A549 (cell line): Measurements from ENCODE around the gene LPCAT1. TPM values are rescaled to one million over a fixed set of nuclear protein-coding genes. Genes with fewer than 3 reads are reported as not detected.

Experiments
- ATAC-seq, 2 experiments: fragments of 200-7000 bp in 1 of 2; fragments of >200 bp in 1 of 2; cut with Nextera tagmentation in 1 of 2; cut with Tn5 transposase in 1 of 2; 3 replicates each; pipeline versions ENCODE4 v1.8.0 to v1.9.1; 2018 to 2020; ENCODE audit warnings: mild to moderate bottlenecking in 1 of 2, moderate library complexity in 1 of 2
- CTCF ChIA-PET: fragments of 300-600 bp; sonication (Branson Sonifier 250); formaldehyde crosslinking; extraction: SDS; loops from one replicate; lab custom pipeline; 2021; ENCODE audit warnings: antibody characterized with exemption, inconsistent platforms; lab: Yijun Ruan, JAX
- POLR2A ChIA-PET: fragments of 350-600 bp; formaldehyde crosslinking; extraction: SDS; loops from one replicate; lab custom pipeline; 2021; ENCODE audit warnings: antibody characterized with exemption, inconsistent platforms; lab: Yijun Ruan, JAX
- DNase-seq, 2 experiments: peaks; one replicate each; pipeline versions ENCODE4 v3.0.0 to v3.0.0-alpha.2; 2011 to 2016; ENCODE audit warnings: low read depth in 1 of 2, low spot score in 1 of 2
- FAIRE-seq: peaks from 2 replicates; lab custom pipeline; 2011; peaks lifted over from hg19 to GRCh38; lab: Jason Lieb, UNC
- H3K27ac ChIP-seq, 2 experiments: fragments of >200 bp; sonication (Bioruptor Twin); formaldehyde crosslinking; 3 replicates each; pipeline ENCODE4 v1.5.1; 2016 to 2017
- H3K4me1 ChIP-seq: fragments of >200 bp; sonication (Bioruptor Twin); formaldehyde crosslinking; 3 replicates; pipeline ENCODE4 v1.6.1; 2016
- H3K4me2 ChIP-seq: fragments of >200 bp; sonication (Bioruptor Twin); formaldehyde crosslinking; 3 replicates; pipeline ENCODE4 v1.6.1; 2016
- H3K4me3 ChIP-seq: fragments of >200 bp; sonication (Bioruptor Twin); formaldehyde crosslinking; 3 replicates; pipeline ENCODE4 v1.5.1; 2016
- H3K9me3 ChIP-seq: fragments of >200 bp; sonication (Bioruptor Twin); formaldehyde crosslinking; 3 replicates; pipeline ENCODE4 v1.6.1; 2016
- BHLHE40 ChIP-seq: IDR thresholded peaks from 2 replicates; pipeline ENCODE4 v1.6.1; 2012; ENCODE audit warnings: low read depth, low read length, inconsistent platforms
- CBX8 ChIP-seq: fragments of 200-600 bp; sonication (generic); IDR thresholded peaks from 2 replicates; pipeline ENCODE4 v1.6.1; 2016
- CEBPB ChIP-seq, 2 experiments: fragments of >200 bp in 1 of 2; sonication (Bioruptor Twin) in 1 of 2; formaldehyde crosslinking in 1 of 2; IDR thresholded peaks; 2 replicates each; pipeline ENCODE4 v1.6.1; 2012 to 2016
- EHF ChIP-seq: fragments of 250-450 bp; sonication (Bioruptor Pico); IDR thresholded peaks from 2 replicates; pipeline ENCODE4 v1.5.0; 2020; ENCODE audit warnings: mild to moderate bottlenecking
- EHMT2 ChIP-seq: fragments of 200-600 bp; sonication (generic); IDR thresholded peaks from 2 replicates; pipeline ENCODE4 v1.6.1; 2016; ENCODE audit warnings: antibody characterized with exemption, low read depth, mild to moderate bottlenecking, moderate library complexity
- ESRRA ChIP-seq: fragments of 150-350 bp; IDR thresholded peaks from 2 replicates; pipeline ENCODE4 v1.6.1; 2014; ENCODE audit warnings: mild to moderate bottlenecking, low read length, borderline replicate concordance
- FOSL2 ChIP-seq, 2 experiments: fragments of 450-650 bp in 1 of 2; fragments of >200 bp in 1 of 2; sonication (Bioruptor Twin) in 1 of 2; formaldehyde crosslinking; IDR thresholded peaks; 2 replicates each; pipeline versions ENCODE4 v1.5.0 to v1.6.1; 2016 to 2020; ENCODE audit warnings: mild to moderate bottlenecking in 1 of 2, moderate library complexity in 1 of 2
- FOXS1 ChIP-seq: fragments of 250-450 bp; sonication (Bioruptor Pico); IDR thresholded peaks from 2 replicates; pipeline ENCODE4 v1.5.0; 2020; ENCODE audit warnings: mild to moderate bottlenecking, moderate library complexity
- HDAC2 ChIP-seq: fragments of 200-600 bp; sonication (generic); IDR thresholded peaks from 2 replicates; pipeline ENCODE4 v1.6.1; 2016
- HOXB13 ChIP-seq: fragments of 250-450 bp; sonication (Bioruptor Pico); IDR thresholded peaks from 2 replicates; pipeline ENCODE4 v1.5.0; 2020; ENCODE audit warnings: low read depth, mild to moderate bottlenecking, moderate library complexity
- HOXB5 ChIP-seq: fragments of 250-450 bp; sonication (Bioruptor Pico); IDR thresholded peaks from 2 replicates; pipeline ENCODE4 v1.5.0; 2020; ENCODE audit warnings: mild to moderate bottlenecking, moderate library complexity
- JUNB ChIP-seq: fragments of >200 bp; sonication (Bioruptor Twin); formaldehyde crosslinking; IDR thresholded peaks from 2 replicates; pipeline ENCODE4 v1.6.1; 2016
- MAFK ChIP-seq: fragments of 450-650 bp; IDR thresholded peaks from 2 replicates; pipeline ENCODE4 v1.6.1; 2014; ENCODE audit not compliant: partially characterized antibody
- MAZ ChIP-seq: fragments of 150-350 bp; IDR thresholded peaks from 2 replicates; pipeline ENCODE4 v1.6.1; 2014; ENCODE audit warnings: antibody characterized with exemption, low read depth, low read length, borderline replicate concordance
- MYC ChIP-seq: IDR thresholded peaks from 2 replicates; pipeline ENCODE4 v1.6.1; 2012; ENCODE audit warnings: mild to moderate bottlenecking, inconsistent platforms, low read length, improper control_type of control experiment, borderline replicate concordance
- NPAS2 ChIP-seq: fragments of 250-450 bp; sonication (Bioruptor Pico); IDR thresholded peaks from 2 replicates; pipeline ENCODE4 v1.8.0; 2022; ENCODE audit warnings: mild to moderate bottlenecking, moderate library complexity, borderline replicate concordance
- PHF8 ChIP-seq: fragments of 200-600 bp; sonication (generic); IDR thresholded peaks from 2 replicates; pipeline ENCODE4 v1.6.1; 2016; ENCODE audit warnings: low read depth, mild to moderate bottlenecking, antibody characterized with exemption, moderate library complexity, borderline replicate concordance
- POLR2AphosphoS2 ChIP-seq: conservative IDR thresholded peaks from 2 replicates; pipeline ENCODE4 v1.6.1; 2012; ENCODE audit warnings: low read length, improper control_type of control experiment, inconsistent platforms
- RARB ChIP-seq: fragments of 250-450 bp; sonication (Bioruptor Pico); IDR thresholded peaks from 2 replicates; pipeline ENCODE4 v1.8.0; 2021; ENCODE audit warnings: mild to moderate bottlenecking, moderate library complexity
- RNF2 ChIP-seq: fragments of 200-600 bp; sonication (generic); IDR thresholded peaks from 2 replicates; pipeline ENCODE4 v1.6.1; 2016; ENCODE audit warnings: low read depth, mild to moderate bottlenecking, antibody characterized with exemption, moderate library complexity, borderline replicate concordance
- TFCP2L1 ChIP-seq: fragments of 250-450 bp; sonication (Bioruptor Pico); IDR thresholded peaks from 2 replicates; pipeline ENCODE4 v1.5.0; 2021; ENCODE audit warnings: mild to moderate bottlenecking
- TP53 ChIP-seq: fragments of 250-450 bp; sonication (Bioruptor Pico); IDR thresholded peaks from 2 replicates; pipeline ENCODE4 v1.5.0; 2021; ENCODE audit warnings: mild to moderate bottlenecking, moderate library complexity
- ZSCAN20 ChIP-seq: fragments of 250-450 bp; sonication (Bioruptor Pico); IDR thresholded peaks from 2 replicates; pipeline ENCODE4 v1.8.0; 2022; ENCODE audit warnings: mild to moderate bottlenecking, moderate library complexity
- WGBS: methylation state at CpG from one replicate; pipeline ENCODE4 v1.1.6; 2017; ENCODE audit errors: missing lambda C conversion rate; 5-methylcytosine and 5-hydroxymethylcytosine counted together
- polyA plus RNA-seq, 4 experiments: library from polyadenylated mRNA; depleted of rRNA in 3 of 4; stranded (reverse); fragments of >200 nt; fragmentation: RNase III in 1 of 4; extraction: RNeasy Plus Mini Kit Qiagen cat#74134 plus additional on column Dnase treatment in 1 of 4; gene quantifications; 2 replicates in 3 of 4; 3 replicates in 1 of 4; pipeline ENCODE4 v1.2.3, GENCODE V29; 2011 to 2017
- TF ChIP-seq, protein P1 (sequence below): fragments of 250-450 bp; sonication (Bioruptor Pico); IDR thresholded peaks from 2 replicates; pipeline ENCODE4 v1.5.0; 2020; ENCODE audit warnings: low read depth, mild to moderate bottlenecking, moderate library complexity

The LPCAT1 gene
- polyA plus RNA-seq, 2 of the 4 experiments (the other 2 are of a cell fraction): 22.9 to 74.9 TPM

DNA sequence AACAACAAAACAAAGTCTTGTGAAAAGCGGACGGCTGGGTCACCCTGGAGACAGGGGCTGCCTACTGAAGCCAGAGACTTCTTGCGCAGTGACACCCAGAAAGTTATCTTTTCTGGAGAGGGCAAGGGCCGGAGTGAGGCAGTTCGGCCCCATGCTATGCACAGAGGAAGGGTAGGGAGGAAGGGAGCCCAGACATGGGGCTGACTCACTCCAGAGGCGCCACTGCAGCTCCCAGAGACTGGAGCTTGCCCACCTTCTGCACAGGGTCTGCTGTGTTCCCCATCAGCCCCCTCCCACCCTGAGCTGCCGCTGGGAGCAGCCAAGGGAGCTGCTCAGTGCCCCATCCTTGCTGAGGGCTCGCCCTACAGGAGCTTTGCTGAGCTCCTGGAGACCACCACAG lies 91.9 kb downstream of the LPCAT1 start:
- H3K9me3 ChIP-seq: peaks cover 33% of the 10 kb centered on the region
- no peak overlapping the region for H3K4me2 ChIP-seq
- H3K4me1 ChIP-seq: no peaks in the 10 kb centered on the region
- ATAC-seq (no peak; a peak in 1 of 6 replicates), DNase-seq (no peak), FAIRE-seq (no peak)
- 64% methylated on average over 7 of the region's 8 CpGs for WGBS
- TF ChIP-seq RNF2: no peak
- no peak for TF ChIP-seq MAFK
- no peak for TF ChIP-seq EHF (CRISPR knock-in tag)
- TF ChIP-seq JUNB: no peak
- TF ChIP-seq MAZ: no peak
- TF ChIP-seq HOXB13 (CRISPR knock-in tag): no peak
- TF ChIP-seq ZSCAN20 (CRISPR knock-in tag): no peak
- TF ChIP-seq FOXS1 (CRISPR knock-in tag): no peak
- H3K4me3 ChIP-seq: no peak overlapping the region
- H3K27ac ChIP-seq: no peak overlapping the region
- ChIA-PET CTCF (no interaction called here), POLR2A (no interaction called here)

DNA sequence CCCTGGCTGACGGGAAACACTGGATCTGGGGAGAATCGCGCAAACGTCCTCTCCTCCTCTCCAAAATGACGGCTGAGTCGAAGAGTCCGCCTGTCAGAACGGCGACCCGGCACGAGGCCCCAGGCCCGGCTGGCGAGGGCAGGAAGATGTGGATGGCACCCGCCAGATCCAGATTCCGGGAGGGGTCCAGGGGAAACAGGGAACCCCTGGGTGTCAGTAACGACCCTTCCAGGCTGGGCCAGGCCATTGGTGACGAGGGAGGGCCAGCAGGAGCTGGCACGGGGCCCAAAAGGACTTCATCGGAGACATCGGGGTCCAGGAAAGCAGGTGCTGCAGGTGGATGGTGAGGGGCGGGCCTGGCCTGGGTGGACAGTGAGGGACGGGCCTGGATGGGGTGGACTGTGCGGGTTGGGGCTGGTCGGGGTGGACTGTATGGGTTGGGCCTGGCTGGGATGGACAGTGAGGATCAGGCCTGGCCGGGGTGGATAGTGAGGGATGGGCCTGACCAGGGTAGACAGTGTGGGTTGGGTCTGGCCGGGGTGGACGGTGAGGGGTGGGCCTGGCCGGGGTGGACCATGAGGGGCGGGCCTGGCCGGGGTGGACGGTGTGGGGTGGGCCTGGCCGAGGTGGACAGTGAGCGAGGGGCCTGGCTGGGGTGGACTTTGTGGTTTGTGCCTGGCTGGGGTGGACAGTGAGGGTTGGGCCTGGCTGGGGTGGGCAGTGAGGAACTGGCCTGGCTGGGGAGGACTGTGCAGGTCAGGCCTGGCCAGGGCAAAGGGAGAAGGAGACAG lies 92.5 kb downstream of the LPCAT1 start:
- H3K4me2 ChIP-seq: no peak overlapping the region
- 48% methylated on average over 20 of the region's 33 CpGs for WGBS
- peaks cover 33% of the 10 kb centered on the region for H3K9me3 ChIP-seq
- DNase-seq (no peak), FAIRE-seq (no peak), ATAC-seq (no peak; a peak in 1 of 6 replicates)
- H3K27ac ChIP-seq: no peak overlapping the region
- H3K4me3 ChIP-seq: no peak overlapping the region
- H3K4me1 ChIP-seq: no peaks in the 10 kb centered on the region
- TF ChIP-seq CBX8 (no peak), POLR2AphosphoS2 (no peak), PHF8 (no peak), TFCP2L1 (CRISPR knock-in tag) (no peak), NPAS2 (CRISPR knock-in tag) (no peak), ESRRA (no peak), RARB (CRISPR knock-in tag) (no peak), HDAC2 (no peak), HOXB5 (no peak), MYC (no peak)
- ChIA-PET CTCF (no interaction called here), POLR2A (no interaction called here)

DNA sequence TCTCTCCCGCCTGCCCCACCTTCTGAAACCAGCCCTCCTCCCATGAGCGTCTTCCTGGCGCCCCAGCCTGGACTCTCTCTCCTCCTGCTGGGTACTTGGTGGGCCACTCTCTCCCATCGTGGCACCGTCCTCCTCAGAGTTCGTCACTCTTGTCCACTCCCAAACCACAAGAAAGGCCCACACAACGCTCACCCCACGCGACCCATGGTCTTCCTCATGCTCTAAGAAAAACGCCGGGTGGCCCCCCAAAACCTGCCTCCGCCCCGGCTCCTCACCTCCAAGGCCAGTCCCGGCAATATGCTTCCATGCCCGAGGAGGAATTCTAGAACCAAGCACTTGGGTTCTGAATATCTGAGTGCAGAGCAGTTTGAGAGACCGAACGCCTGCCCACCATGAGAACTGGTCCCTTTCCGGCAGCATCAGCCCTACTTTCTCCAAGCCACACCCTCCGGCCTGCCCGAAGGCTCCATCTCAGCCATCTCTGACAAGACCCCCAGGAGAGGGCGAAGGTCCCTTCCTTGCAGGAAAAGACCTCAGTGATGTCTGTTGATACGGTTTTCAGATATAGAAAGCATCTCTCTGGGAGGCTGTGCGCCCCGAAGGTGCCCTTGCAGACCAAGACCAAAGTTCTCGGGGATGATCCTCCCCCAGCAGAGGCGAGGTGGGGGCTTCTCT lies 93.5 kb downstream of the LPCAT1 start:
- H3K9me3 ChIP-seq: peaks cover 37% of the 10 kb centered on the region
- TF ChIP-seq EHMT2 (no peak), BHLHE40 (no peak), CEBPB (IDR thresholded peaks at IDR 0.05) (no peak), FOSL2 (IDR thresholded peaks at IDR 0.05) (no peak), FOSL2 (CRISPR knock-in tag; IDR thresholded peaks at IDR 0.05) (no peak), TP53 (no peak)
- TF ChIP-seq, protein P1, sequence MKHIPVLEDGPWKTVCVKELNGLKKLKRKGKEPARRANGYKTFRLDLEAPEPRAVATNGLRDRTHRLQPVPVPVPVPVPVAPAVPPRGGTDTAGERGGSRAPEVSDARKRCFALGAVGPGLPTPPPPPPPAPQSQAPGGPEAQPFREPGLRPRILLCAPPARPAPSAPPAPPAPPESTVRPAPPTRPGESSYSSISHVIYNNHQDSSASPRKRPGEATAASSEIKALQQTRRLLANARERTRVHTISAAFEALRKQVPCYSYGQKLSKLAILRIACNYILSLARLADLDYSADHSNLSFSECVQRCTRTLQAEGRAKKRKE: no peak
- POLR2A ChIA-PET: no interaction called here
- no peak overlapping the region for H3K4me3 ChIP-seq
- ATAC-seq (no peak), DNase-seq (no peak), FAIRE-seq (no peak)
- H3K27ac ChIP-seq: no peak overlapping the region
- CTCF ChIA-PET: no interaction called here
- no peaks in the 10 kb centered on the region for H3K4me1 ChIP-seq
- no peak overlapping the region for H3K4me2 ChIP-seq
- WGBS: 46% methylated on average over 24 of the region's 26 CpGs
